DMS79 treated with DMSO at 0.1 percent for 48 hours (cell line): ENCODE measurements around the gene SHISAL1.
"Not testable (repeated sequence)": the region's sequence is repeated elsewhere in the genome, so short reads cannot be mapped to it uniquely, and the experiment has no call there.

Experiments used
- DNase-seq: peaks from one replicate; lab custom pipeline; 2025; lab: John Stamatoyannopoulos, UW

The SHISAL1 gene

DNA sequence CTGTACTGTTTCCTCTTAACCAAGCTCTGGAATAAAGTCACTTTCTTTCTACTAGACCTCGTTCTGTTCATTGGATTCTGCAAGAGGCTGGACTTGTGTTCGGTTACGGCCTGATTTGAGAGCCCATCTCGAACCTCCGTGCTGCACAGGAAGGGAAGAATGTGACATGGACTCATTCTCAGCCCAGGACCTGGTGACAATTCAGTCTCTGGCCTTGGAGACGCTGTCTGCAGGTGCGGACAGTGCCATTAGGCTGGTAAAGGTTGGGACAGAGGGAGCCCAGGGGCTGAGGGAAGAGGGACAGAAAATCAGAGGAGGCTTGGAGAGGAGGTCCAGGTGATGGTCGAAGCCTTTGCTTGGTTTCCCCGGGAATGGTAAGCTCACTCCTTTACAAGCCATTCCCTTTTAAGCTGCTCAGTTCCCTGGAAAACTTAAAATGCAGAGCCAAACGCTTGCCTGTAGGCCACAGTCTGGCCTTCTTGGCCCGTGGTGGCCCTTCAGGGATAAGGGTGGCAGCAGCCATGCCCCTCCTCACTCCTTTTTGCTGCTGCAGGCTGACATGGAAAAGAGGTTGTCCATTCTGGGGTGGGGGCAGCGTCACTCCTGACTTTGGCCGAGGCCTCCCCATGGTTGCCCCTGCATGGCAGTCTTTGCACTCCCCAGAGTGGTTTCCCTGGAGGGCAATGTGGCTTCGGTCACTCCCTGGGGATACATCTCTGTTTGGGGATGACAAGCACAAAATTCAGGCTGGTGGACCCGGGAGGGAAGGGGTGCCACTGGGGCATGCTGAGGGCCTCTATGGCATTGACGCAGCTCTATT, 52.3 kb downstream of the SHISAL1 start:
- DNase-seq: no peak

DNA sequence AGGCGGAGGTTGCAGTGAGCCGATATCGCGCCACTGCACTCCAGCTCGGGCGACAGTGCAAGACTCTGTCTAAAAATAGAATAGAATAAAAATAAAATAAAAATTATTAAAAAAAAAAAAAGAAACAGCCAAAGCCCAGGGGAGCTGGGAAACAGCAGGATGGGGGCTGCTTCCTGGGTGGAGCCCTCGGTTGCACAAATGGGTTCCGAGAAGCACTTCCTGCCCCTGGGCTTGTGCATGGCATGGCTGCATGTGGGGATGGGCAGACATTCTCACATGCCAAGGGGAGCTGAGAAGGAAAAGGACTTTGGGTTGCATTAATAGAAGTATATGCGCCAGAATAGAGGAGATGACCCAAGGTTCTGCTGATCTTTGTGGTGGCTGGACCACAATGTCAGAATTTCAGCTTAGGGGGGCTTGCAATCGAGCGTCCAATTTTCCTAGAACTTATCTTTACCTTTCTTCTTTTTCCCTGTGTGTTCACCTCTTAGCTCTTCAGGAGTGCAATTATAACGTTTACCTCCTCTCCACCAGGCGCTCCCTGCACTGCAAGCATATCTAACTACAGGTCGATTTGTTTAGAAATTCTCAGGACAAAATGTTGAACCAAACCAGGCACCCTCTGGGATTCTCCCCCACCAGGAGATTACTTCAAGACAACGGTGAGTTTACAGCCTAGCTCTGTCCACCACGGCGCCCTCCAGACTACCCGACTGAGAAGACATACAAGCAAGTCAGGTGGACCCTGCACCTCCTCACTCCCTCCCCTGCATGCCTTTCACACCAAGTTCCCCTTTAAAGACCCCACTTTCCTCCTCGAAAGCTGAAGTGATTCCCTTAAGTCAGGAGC, 53.2 kb downstream of the SHISAL1 start:
- DNase-seq: no peak

DNA sequence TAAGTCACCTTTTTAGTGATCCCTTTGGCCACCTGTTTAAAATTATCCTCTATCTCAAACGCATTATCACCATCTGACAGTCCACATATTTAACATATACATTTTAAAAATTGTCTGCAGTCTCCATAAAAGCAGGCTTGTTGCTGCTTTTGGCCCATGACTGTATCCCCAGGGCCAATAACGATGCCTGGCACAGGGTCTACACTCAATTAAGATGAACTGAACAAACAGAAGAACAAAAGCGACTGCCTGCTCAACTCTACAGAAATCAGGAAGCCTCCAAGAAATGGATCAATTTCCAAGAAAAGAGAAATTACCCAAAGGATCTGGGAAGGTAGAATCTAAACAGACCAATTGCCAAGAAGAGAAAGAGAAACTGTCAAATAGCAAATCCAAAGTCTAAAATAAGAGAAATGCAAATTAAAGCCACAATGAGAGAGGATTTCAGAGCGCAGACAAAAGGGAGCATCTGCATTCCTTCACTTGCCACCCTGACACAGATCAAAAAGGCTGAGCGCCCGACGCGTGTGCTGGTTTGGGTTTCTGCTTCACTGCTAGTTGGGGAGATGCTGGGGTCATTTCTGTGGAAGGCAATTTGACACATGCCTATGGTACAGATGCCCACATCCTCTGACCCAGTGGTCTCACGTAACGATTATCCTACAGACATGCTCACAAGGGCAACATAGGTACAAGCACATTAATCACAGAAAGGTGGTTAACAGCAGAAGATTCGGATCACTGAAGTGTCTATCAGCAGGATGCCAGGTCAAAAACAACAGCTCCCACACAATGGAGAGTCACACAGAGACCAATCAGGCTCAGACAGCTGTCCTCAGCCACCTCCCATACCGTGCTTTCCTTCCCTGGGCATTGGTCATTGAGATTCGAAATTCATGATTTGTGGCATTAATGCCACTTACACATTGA, 55.9 kb downstream of the SHISAL1 start:
- DNase-seq: no peak

DNA sequence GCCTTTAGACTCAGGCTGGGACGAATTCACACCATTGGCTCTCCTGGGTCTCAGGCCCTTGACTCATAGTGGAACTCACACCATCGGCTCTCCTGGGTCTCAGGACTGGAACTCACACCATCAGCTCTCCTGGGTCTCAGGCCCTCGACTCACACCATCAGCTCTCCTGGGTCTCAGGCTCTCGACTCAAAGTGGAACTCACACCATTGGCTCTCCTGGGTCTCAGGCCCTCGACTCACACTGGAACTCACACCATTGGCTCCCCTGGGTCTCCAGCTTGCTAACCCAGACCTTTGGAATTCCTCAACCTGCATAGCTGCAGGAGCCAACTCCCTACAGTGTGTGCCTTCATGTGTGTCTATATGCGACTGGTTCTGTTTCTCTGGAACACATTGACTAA, 56.7 kb downstream of the SHISAL1 start:
- DNase-seq: no peak

DNA sequence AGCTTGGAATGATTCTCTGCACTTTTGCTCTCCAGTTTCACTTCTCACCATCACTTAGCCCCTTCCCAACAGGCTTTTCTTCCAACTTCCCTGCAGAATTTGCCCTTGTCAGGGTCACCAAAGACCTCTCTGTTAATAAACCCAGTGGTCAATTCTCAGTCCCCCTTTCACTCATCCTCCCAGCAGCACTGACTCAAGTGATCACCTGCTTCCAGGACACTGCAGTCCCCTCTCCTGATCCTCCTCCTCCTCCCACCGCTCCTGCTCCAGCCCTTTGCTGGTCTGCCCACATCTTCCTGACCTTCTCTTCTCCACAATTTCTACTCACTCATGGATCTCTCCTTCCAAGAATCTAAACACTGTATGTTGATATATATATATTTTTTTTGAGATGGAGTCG, 57.9 kb downstream of the SHISAL1 start:
- no peak for DNase-seq

DNA sequence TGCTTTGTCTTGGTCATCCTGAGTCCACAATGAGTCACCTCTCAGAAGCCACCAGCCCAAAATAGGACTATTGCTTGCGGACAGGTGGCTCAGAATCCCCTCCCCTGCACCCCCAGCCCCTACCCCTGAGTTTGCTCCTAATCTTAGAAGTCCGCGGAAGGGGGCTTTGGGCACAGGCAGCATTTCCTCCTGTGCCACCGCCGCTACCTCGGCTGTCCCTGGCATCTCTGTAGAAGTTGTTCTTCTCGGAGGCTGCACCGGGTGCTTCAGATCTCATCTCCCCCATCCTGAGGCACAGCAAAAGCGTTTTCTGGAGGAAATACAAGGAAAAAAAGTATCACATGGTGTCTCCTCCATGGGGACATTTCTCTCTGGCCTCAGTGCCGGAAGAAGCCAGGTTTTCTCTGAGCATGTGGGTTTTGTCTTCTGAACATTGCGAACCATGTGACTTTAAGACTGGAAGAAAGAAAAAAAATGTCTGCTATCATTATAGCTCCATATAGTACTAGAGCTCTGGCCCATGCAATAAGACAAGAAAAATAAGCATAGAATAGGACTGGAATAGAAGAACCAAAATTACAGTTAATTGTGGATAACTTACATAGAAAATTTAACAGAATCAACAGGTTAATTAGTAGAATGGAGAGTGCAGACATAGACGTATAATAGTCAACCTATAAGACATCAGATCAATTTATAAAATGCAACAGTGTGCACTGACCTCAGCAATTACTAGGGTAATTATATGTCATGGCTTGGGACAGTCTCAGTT, 63.2 kb downstream of the SHISAL1 start:
- no peak for DNase-seq

DNA sequence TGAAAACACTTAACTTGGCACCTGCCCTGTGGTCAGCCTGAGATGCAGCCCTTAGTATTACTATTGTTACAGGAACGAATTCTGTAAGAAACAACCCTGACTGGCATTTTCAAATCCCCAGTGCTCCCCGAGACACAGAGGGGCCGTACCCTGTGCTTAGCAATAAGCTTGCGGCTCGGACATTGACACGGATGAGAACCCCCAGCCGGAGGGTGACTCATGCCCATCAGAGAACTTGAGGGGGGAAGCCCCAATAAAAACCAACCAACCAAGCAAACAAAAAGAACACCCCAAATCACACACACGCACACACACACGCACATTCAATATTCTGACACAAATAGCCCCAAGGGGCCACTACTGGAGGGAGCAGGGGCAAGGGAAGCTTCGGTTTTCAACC, 63.8 kb downstream of the SHISAL1 start:
- no peak for DNase-seq

DNA sequence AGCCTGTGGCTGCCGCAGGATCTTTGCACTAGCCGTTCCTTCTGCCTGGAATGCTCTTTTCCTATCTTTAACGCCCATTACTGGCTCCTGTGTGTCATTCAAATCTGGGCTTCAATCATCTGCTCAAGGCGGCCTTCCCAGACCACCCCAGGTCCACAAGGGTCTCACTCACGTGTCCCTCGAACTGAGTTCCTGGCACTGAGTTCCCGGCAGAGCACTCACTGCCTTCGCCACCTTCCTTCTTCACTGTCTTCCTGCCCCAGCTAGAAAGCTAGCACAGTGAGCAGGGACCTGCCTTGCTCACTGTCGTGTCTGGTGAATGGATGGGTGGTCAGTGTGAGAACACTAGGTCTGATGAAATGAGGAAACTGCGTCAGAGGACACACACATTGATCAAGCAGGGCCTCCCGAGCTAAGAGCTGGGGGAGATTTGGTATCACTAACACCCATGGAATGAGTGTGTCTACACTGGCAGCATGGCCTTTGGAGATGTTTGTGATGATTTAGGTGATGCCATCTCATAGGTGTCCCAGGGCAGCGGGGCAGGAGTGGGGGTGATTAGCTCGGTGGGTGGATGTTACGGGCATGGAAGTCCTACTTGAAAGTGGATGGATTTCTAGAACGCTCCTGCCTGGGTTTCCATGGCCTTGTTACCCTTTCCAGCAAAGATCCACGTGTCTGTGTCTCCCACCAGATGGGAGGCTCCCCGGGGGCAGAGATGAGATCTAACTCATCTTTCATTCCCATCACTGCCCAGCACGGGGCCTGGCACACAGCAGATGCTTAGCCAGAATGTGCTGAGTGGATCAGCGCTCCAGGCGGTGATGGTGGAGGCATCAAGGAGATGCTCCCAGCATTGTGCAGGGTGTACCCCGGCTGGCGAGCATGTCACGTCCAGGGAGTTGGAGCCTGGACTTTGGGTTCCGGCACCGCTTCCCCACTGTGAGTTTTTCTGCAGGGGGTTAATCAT, 64.5 kb downstream of the SHISAL1 start:
- DNase-seq: no peak

DNA sequence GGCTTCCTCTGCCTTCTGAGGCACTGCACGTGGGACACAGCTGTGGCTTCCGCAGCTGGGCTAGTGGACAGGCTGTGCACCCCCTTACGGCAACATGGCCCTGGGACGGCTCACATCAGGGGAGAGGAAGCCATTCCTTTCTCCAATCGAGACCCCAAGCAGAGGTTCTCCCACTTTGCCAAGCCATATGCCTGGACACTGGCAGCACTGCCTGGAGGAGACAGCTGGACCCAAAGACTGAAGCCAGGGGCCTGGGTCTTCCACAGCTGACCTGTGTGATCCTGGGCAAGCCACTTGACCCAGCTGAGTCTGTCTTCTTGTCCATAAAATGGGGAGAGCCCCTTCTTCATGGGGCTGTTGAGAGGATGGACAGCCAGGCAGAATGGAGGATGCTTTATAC, 65.4 kb downstream of the SHISAL1 start:
- no peak for DNase-seq

DNA sequence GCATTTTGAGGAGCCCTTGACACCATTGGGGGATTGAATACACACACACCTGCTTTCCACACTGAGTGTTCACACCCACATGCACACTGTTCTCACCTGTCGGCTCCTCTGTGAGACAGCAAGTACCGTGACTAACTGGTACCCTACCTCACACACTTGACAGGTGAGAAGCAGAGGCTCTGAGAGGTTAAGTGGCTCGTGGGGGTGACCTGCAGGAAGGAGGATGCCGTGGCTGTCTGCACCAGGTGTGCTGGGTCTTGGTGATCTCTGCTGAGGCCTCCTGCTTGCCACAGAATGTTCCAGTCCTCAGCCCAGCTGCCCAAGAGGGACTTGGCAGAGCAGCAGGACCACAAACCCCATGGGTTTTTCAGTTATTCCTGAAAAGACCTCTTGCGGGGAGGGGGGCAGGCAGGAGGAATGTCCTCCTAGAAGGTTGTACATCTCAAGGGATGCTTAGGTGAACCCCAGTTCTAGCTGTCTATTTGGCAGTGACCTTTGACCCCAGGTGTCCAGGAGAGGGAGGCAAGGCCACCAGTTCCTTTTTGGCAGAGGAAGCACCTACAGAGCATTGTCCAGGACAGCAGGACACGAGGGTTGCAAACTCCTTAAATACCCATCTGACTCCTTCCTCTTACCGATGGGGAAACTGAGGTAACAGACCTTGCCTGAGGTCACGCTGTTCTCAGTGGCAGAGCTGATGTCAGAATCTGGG, 66.0 kb downstream of the SHISAL1 start:
- no peak for DNase-seq

DNA sequence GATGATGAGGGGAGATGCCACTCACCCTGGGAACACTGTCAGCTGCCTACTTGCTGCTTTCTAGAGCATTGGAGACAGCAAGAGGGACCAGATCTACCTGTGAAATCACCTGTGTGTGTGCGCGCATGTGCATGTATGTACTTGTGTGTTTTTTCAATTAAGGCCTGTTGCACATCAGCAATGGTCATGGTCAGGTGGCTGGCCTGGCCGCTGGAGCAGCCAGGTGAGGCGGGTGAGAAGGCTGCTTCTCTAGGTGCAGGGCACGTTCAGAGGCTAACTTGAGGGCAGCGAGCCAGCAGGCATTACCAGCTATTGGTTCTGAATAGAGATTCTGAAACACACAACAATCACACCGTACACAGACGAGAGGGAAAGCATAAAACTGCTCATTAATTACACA, 66.9 kb downstream of the SHISAL1 start:
- DNase-seq: no peak

DNA sequence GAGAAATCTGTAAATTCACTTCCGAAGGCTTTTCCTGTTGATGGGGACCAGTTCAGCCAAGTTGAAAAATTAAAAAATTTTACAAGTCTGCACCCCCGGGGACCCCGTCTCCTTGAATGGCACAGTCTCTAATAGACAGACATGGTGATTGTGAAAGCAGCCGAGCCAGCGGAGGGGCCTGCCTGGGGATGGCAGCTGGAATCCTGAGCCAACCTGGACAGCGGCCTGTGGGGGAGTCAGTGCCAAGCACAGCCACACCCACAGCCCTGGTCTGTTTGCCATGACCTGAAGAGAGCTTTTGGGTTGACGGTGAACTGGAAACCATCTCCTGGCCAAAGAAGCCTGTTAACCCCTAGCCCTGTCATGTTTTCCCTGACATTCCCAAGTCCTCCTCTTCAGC, 67.3 kb downstream of the SHISAL1 start:
- no peak for DNase-seq

DNA sequence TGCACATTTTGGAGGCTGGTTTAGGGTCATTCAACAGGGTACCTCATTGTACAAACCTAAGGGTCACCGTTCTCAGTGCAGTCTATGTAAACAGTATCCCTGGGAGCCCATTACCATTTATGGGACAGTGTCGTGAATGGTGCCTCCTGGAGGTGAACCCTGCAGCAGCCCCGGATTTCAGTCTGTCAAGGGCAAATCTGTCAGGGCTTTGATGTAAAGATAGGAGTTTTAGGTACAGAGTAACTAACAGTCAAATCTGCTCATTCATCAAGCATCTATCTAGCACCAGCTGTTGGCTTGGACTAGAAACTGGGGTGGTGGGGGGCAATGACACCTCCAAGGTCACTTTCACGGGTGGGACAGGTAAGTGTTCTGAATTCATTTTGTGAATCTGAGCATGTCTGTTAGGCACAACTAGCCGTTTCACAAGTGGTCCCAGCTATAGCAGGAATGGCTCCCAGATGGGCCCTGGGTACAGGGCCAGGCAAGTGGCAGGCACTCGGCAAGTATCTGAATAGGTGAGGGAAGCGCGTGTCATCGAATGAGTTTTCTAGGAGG, 68.4 kb downstream of the SHISAL1 start:
- no peak for DNase-seq

DNA sequence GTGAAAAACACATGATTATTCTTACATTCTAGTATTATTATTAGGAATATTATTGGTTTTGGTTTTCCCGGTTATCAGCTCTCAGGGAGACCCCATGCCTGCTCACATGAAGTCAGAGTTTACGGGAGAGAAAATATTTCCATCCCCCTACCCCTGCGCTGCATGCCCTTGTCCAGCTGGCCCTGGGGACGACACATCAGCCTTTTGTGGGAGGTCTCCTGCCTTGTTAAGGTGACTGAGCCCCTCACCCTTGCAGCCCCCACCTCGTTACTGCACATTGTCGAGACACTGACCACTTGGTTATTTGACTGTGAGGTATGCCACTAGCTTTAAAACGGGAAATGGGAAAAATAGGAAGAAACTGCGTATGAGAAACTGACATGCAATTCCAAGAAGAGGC, 69.0 kb downstream of the SHISAL1 start:
- no peak for DNase-seq

DNA sequence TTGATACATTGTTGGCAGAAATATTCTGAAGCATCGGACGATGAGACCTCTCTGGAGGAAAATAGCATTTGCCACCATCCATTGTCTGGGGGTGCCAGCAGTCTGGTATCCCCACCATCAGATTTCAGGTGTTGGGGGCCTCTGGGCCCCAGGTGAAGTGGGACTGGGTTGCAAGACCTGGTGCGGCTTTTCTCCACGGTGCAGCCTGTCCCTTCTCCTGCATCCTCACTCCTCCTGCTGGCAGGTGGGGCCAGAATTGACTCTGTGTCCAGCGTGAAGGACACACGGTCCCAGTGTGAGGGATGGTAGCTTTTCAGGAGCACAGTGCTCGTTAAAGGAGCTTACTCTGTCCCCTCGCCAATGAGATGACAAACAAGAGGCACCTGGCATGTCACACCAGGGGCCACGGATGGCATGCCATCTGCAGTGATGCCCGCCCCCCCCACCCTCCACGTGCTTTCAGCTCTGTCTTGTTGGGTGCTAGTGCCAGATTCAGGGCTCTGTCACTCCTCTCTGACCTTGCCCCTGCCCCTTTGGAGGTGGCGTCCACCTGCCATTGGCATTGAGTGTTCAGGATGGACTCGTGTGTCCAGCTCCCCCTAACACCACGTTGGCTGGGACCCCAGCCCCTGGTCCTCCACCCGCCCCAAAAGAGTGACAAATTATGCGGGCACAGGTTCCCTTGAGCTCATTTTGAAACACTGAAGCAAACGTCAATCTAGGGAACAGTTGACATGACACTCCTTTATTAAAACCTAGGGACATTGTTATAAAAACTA, 69.6 kb downstream of the SHISAL1 start:
- no peak for DNase-seq

DNA sequence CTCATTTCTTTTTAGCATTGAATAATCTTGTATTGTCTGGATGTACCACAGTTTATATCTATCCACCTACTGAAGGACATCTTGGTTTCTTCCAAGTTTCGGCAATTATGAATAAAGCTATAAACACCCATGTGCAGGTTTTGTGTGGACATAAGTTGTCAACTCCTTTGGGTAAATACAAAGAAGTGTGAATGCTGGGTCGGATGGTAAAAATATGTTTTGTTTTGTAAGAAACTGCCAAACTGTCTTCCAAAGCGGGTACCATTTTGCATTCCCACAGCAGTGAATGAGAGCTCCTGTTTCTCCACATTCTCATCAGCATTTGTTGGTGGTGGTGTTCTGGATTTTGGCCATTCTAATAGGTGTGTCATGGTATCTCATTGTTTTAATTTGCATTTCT, 71.6 kb downstream of the SHISAL1 start:
- DNase-seq: not testable (repeated sequence)

DNA sequence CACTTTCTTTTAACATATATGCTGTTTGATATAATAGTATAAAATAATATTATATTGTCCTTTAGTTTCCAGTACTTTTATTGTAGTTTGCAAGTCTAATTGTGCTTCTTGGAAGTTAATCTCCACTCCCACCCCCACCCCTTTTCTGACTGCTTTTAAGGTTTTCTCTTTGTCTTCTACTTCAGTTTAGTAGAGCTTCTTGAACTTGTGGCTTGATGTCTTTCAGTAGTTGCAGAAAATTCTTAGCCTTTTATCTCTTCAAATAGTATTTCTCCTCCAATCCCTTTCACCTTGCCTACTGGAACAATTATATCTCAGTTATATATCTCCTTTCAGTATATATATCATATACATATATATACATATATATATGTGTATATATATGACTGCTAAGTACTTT, 75.5 kb downstream of the SHISAL1 start:
- DNase-seq: no peak

DNA sequence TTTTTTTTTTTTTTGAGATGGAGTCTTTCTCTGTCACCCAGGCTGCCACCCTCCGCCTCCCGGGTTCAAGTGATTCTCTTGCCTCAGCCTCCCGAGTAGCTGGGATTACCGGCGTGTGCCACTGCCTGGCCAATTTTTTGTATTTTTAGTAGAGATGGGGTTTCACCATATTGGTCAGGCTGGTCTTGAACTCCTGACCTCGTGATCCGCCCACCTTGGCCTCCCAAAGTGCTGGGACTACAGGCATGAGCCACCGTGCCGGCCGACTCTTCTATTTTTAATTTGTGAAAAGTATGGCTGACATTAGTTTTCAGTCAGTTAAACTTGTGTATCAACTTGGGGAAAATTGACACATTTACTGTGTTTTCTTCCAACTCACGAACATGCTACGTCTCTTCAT, 78.4 kb downstream of the SHISAL1 start:
- DNase-seq: not testable (repeated sequence)
